Bronchial epithelial cell (primary cell): Measurements from ENCODE around the gene CTDSPL. TPM values are rescaled to one million over a fixed set of nuclear protein-coding genes. Genes with fewer than 3 reads are reported as not detected.

Experiments used
- DNase-seq: peaks from one replicate; pipeline ENCODE4 v3.0.0-alpha.2; 2010; ENCODE audit warnings: low read depth
- FAIRE-seq: peaks from 2 replicates; lab custom pipeline; 2011; peaks lifted over from hg19 to GRCh38; lab: Jason Lieb, UNC
- H3K27me3 ChIP-seq: 2 replicates; pipeline ENCODE4 v1.5.1; 2011; ENCODE audit warnings: low read length; ENCODE audit not compliant: control insufficient read depth, insufficient read depth
- H3K36me3 ChIP-seq: 2 replicates; pipeline ENCODE4 v1.5.1; 2011; ENCODE audit warnings: low read length; ENCODE audit not compliant: control insufficient read depth, insufficient read depth
- H3K4me3 ChIP-seq: 2 replicates; pipeline ENCODE4 v1.5.1; 2011; ENCODE audit warnings: mild to moderate bottlenecking, low read depth, low read length, control low read depth
- CTCF ChIP-seq: IDR thresholded peaks from 2 replicates; pipeline ENCODE4 v1.5.1; 2011; ENCODE audit warnings: mild to moderate bottlenecking, moderate library complexity, low read length, control low read depth, inconsistent platforms; ENCODE audit not compliant: insufficient read depth, severe bottlenecking
- total RNA-seq: library from RNA; depleted of rRNA; stranded (reverse); fragments of >200 nt; gene quantifications from 2 replicates; pipeline ENCODE4 v1.2.1, GENCODE V29; 2014

CTDSPL gene
- total RNA-seq, 1 donor from 2014 or later, result 80.6 TPM

DNA sequence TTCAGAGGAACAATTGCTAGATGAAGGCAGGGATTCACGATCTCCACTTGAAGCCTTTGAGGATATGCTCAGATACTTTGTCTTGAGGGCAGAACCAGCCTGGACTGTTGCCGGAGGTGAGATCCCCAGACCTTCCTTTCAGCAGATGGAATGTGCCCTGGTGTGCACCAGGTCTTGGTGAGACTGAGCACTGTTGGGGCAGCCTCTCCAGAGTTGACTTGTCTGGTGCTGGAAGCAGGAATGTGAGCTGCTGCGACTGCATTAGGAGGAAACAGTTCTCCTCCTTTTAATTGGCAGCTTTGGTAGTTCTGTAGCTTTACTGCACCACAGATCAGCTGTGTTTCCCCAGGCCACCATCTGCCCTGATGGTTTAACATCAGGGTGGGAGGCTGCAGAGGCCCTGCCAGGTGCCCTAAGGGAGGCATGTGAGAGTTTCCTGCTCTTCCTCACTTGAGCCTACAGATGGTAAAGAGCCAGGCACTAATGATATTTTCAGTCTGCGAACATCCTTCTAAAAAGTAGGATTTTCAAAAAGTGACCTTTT, 58.5 kb downstream of the CTDSPL start:
- Histone ChIP-seq H3K4me3 (no peak overlapping the region), H3K27me3 (no peaks in the 10 kb centered on the region), H3K36me3 (peaks cover 1% of the 10 kb centered on the region)
- peak; percentile 88 for FAIRE-seq
- no peak for TF ChIP-seq CTCF
- no peak for DNase-seq

DNA sequence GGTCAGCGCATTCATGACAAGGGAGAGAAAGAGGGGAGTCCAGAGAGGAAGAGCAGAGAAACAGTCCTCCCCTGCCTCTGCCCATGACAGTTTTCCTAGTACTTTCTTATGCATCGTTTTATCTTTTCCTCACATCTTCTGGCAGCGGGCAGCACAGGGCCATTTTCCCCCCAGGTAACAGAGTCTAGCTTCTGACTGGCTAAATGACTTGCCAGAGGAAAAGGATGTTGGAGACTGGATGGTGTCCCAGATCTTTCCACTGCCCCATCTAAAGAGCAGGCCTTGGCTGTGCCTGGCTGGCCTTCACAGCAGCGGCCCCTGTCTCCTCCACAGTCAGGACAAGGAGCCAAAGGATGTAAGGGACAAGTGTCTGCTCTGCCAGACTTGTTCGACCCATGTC, 59.3 kb downstream of the CTDSPL start:
- Histone ChIP-seq H3K27me3 (no peaks in the 10 kb centered on the region), H3K36me3 (peaks cover 1% of the 10 kb centered on the region), H3K4me3 (no peak overlapping the region)
- FAIRE-seq, result no peak
- no peak for DNase-seq
- TF ChIP-seq CTCF, result no peak

GRCh38 chr3:37922721-37923568, 61.3 kb downstream of the CTDSPL start:
- peaks cover 1% of the 10 kb centered on the region for H3K36me3 ChIP-seq
- TF ChIP-seq CTCF, result no peak
- DNase-seq, result peak; percentile 60
- no peaks in the 10 kb centered on the region for H3K27me3 ChIP-seq
- H3K4me3 ChIP-seq, result no peak overlapping the region
- peak; percentile 7 for FAIRE-seq

GRCh38 chr3:37923569-37924040, 61.9 kb downstream of the CTDSPL start:
- no peak for TF ChIP-seq CTCF
- no peak for FAIRE-seq
- H3K27me3 ChIP-seq, result no peaks in the 10 kb centered on the region
- no peak for DNase-seq
- no peak overlapping the region for H3K4me3 ChIP-seq
- H3K36me3 ChIP-seq, result peaks cover 1% of the 10 kb centered on the region

DNA sequence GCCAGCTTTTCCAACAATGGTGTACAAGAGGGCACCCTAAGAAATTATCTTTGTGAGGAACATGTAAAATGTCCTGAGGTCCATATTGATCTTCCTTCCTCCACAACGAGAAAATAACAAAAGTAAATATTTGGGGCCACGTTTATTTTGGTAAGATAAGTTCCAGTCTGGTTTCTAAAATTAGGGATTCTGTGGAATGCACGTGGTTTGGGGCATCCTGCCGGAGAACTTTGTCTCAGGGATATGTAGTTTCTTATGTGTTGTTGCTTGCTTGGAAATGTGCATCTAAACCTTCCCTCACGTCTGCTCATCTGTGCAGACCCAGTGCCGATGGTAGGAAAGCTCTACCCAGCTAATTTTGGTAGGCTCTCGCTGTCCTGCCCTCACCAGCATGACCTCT, 62.8 kb downstream of the CTDSPL start:
- no peak for FAIRE-seq

More for the DNA sequence above, 62.8 kb downstream of the CTDSPL start:
- no peak overlapping the region for H3K4me3 ChIP-seq
- H3K36me3 ChIP-seq, result peaks cover under 1% of the 10 kb centered on the region
- no peak for DNase-seq
- no peaks in the 10 kb centered on the region for H3K27me3 ChIP-seq
- TF ChIP-seq CTCF, result no peak
